Liver (tissue), 9 donors: ENCODE data around the gene CLIC1. TPM values are rescaled to one million over a fixed set of nuclear protein-coding genes. Genes with fewer than 3 reads are reported as not detected.

Source experiments
- DNase-seq: peaks from one replicate; pipeline ENCODE4 v3.0.0-alpha.2; 2017; ENCODE audit warnings: low spot score
- H3K27ac ChIP-seq, 2 donors: one replicate each; pipeline ENCODE4 v1.7.0; 2013; ENCODE audit warnings: inconsistent platforms in 2 of 2, low read length in 2 of 2, control low read depth in 1 of 2, low read depth in 1 of 2, mild to moderate bottlenecking in 1 of 2
- H3K27me3 ChIP-seq, 4 donors: one replicate each; pipeline versions ENCODE4 v1.6.1 to v1.7.0; 2013; ENCODE audit warnings: low read length in 3 of 4, inconsistent platforms in 1 of 4, mild to moderate bottlenecking in 1 of 4, moderate library complexity in 1 of 4; ENCODE audit not compliant: control insufficient read depth in 4 of 4, insufficient read depth in 4 of 4
- H3K36me3 ChIP-seq, 4 donors: one replicate each; pipeline versions ENCODE4 v1.6.1 to v1.7.0; 2013; ENCODE audit warnings: low read length in 3 of 4, mild to moderate bottlenecking in 3 of 4, low read depth in 1 of 4, moderate library complexity in 1 of 4; ENCODE audit not compliant: control insufficient read depth in 4 of 4, insufficient read depth in 3 of 4
- H3K4me1 ChIP-seq, 4 donors: one replicate each; pipeline versions ENCODE4 v1.6.1 to v1.7.0; 2013; ENCODE audit warnings: low read length in 3 of 4, mild to moderate bottlenecking in 3 of 4, moderate library complexity in 1 of 4; ENCODE audit not compliant: control insufficient read depth in 4 of 4, insufficient read depth in 4 of 4
- H3K4me3 ChIP-seq, 3 donors: one replicate each; pipeline versions ENCODE4 v1.6.1 to v1.7.0; 2013; ENCODE audit warnings: low read length in 3 of 3, control low read depth in 1 of 3, low read depth in 1 of 3, mild to moderate bottlenecking in 1 of 3
- H3K9ac ChIP-seq, 2 donors: one replicate each; pipeline ENCODE4 v1.7.0; 2013; ENCODE audit warnings: low read length in 2 of 2, mild to moderate bottlenecking in 2 of 2, moderate library complexity in 2 of 2, control low read depth in 1 of 2, low read depth in 1 of 2
- H3K9me3 ChIP-seq, 4 donors: one replicate each; pipeline versions ENCODE4 v1.6.1 to v1.7.0; 2013; ENCODE audit warnings: low read length in 3 of 4; ENCODE audit not compliant: control insufficient read depth in 4 of 4
- ATF3 ChIP-seq: IDR thresholded peaks from 2 replicates; pipeline ENCODE4 v1.6.1; 2016; ENCODE audit warnings: antibody characterized with exemption
- CTCF ChIP-seq: fragments of 150-350 bp; IDR thresholded peaks from 2 replicates; pipeline ENCODE4 v1.5.1; 2017; ENCODE audit warnings: improper control_type of control experiment, low read depth, low read length; ENCODE audit not compliant: missing input control
- EGR1 ChIP-seq, 2 donors: IDR thresholded peaks; 2 replicates each; pipeline ENCODE4 v1.6.1; 2016 to 2018; ENCODE audit warnings: antibody characterized with exemption in 2 of 2, low read depth in 2 of 2
- FOXA1 ChIP-seq: IDR thresholded peaks from 2 replicates; pipeline ENCODE4 v1.6.1; 2016; ENCODE audit warnings: antibody characterized with exemption
- FOXA2 ChIP-seq: IDR thresholded peaks from 2 replicates; pipeline ENCODE4 v1.6.1; 2016; ENCODE audit warnings: antibody characterized with exemption
- GABPA ChIP-seq, 2 donors: IDR thresholded peaks in 1 of 2; conservative IDR thresholded peaks in 1 of 2; 2 replicates each; pipeline ENCODE4 v1.6.1; 2016; ENCODE audit warnings: antibody characterized with exemption in 2 of 2, mild to moderate bottlenecking in 1 of 2, moderate library complexity in 1 of 2
- HNF4A ChIP-seq, 2 donors: conservative IDR thresholded peaks; 2 replicates each; pipeline ENCODE4 v1.6.1; 2016; ENCODE audit warnings: antibody characterized with exemption in 2 of 2, mild to moderate bottlenecking in 2 of 2
- JUND ChIP-seq, 2 donors: IDR thresholded peaks; 2 replicates each; pipeline ENCODE4 v1.6.1; 2016; ENCODE audit warnings: antibody characterized with exemption in 2 of 2
- MAX ChIP-seq: IDR thresholded peaks from 2 replicates; pipeline ENCODE4 v1.6.1; 2016; ENCODE audit warnings: antibody characterized with exemption
- NR2F2 ChIP-seq: IDR thresholded peaks from 2 replicates; pipeline ENCODE4 v1.6.1; 2016; ENCODE audit warnings: antibody characterized with exemption
- RAD21 ChIP-seq, 2 donors: IDR thresholded peaks; 2 replicates each; pipeline ENCODE4 v1.6.1; 2016; ENCODE audit warnings: antibody characterized with exemption in 2 of 2, mild to moderate bottlenecking in 2 of 2
- REST ChIP-seq: IDR thresholded peaks from 2 replicates; pipeline ENCODE4 v1.6.1; 2016; ENCODE audit warnings: antibody characterized with exemption, mild to moderate bottlenecking
- RXRA ChIP-seq, 2 donors: IDR thresholded peaks; 2 replicates each; pipeline ENCODE4 v1.6.1; 2017 to 2018; ENCODE audit warnings: antibody characterized with exemption in 2 of 2, mild to moderate bottlenecking in 1 of 2
- SP1 ChIP-seq: IDR thresholded peaks from 2 replicates; pipeline ENCODE4 v1.6.1; 2018; ENCODE audit warnings: antibody characterized with exemption, mild to moderate bottlenecking
- YY1 ChIP-seq: IDR thresholded peaks from 2 replicates; pipeline ENCODE4 v1.6.1; 2016; ENCODE audit warnings: antibody characterized with exemption, mild to moderate bottlenecking
- ZBTB33 ChIP-seq: IDR thresholded peaks from 2 replicates; pipeline ENCODE4 v1.6.1; 2016; ENCODE audit warnings: antibody characterized with exemption
- WGBS: extraction: QIAGEN DNeasy Blood & Tissue Kit; methylation state at CpG from one replicate; pipeline ENCODE4 v1.1.7; 2013; 5-methylcytosine and 5-hydroxymethylcytosine counted together
- polyA plus RNA-seq, 2 donors: library from polyadenylated mRNA; stranded (reverse) in 1 of 2; unstranded in 1 of 2; fragments of 200-250 nt in 1 of 2; fragments of >200 nt in 1 of 2; fragmentation: Nextera tagmentation in 1 of 2; extraction: Ambion mirVana in 1 of 2; gene quantifications; one replicate each; pipeline versions ENCODE4 v1.2.1 to v1.2.3, GENCODE V29; 2013 to 2015
- total RNA-seq, 2 donors: library from RNA; depleted of rRNA; stranded (reverse); fragments of >200 nt; gene quantifications; one replicate each; pipeline ENCODE4 v1.2.3, GENCODE V29; 2014
- donor health status: healthy.
- donor health status: healthy.
- donor health status: healthy.
- donor health status: healthy.
- donor health status: healthy.

Gene CLIC1
- total and polyA plus RNA-seq, 4 donors = 56.5 to 124 (median 64.5) TPM

GRCh38 chr6:31741815-31742214, 5.5 kb upstream of the CLIC1 start:
- no peak for DNase-seq
- Histone ChIP-seq H3K9me3 (no peaks in the 10 kb centered on the region), H3K4me3 (no peak overlapping the region), H3K36me3 (no peaks in the 10 kb centered on the region), H3K4me1 (peaks cover 17 to 35% (median 29%) of the 10 kb centered on the region in 4 donors), H3K27me3 (no peaks in the 10 kb centered on the region), H3K9ac (peak overlapping the region in 1 of 2 donors; percentile 34), H3K27ac (no peak overlapping the region)
- TF ChIP-seq REST = no peak
- TF ChIP-seq JUND (IDR thresholded peaks at IDR 0.05) = no peak
- TF ChIP-seq ATF3 = no peak
- no peak for TF ChIP-seq FOXA1
- TF ChIP-seq MAX = no peak
- no peak for TF ChIP-seq ZBTB33
- 87% methylated on average over 2 of the region's 2 CpGs for WGBS

- Histone ChIP-seq H3K4me1 (peaks cover 18 to 43% (median 37%) of the 10 kb centered on the region in 4 donors), H3K27me3 (no peaks in the 10 kb centered on the region), H3K36me3 (no peaks in the 10 kb centered on the region), H3K4me3 (peak overlapping the region; percentile 68 to 84 (median 69)), H3K9ac (peak overlapping the region; percentile 61 to 70), H3K27ac (peak overlapping the region; percentile 53 to 64), H3K9me3 (no peaks in the 10 kb centered on the region)
- DNase-seq = no peak
- 28% methylated on average over 29 of the region's 29 CpGs for WGBS
- TF ChIP-seq CTCF (no peak), EGR1 (IDR thresholded peaks at IDR 0.05; ENCODE audit: low read depth in 2 of 2) (no peak), GABPA (IDR thresholded peaks at IDR 0.05 in 1 of 2, conservative IDR thresholded peaks at IDR 0.05 in 1 of 2) (no peak), MAX (no peak), SP1 (no peak), ZBTB33 (no peak), NR2F2 (no peak), RXRA (IDR thresholded peaks at IDR 0.05) (no peak), ATF3 (no peak), YY1 (no peak), JUND (IDR thresholded peaks at IDR 0.05) (no peak), HNF4A (conservative IDR thresholded peaks at IDR 0.05) (no peak), RAD21 (IDR thresholded peaks at IDR 0.05) (no peak), FOXA2 (no peak), FOXA1 (no peak)
Measured at GRCh38 chr6:31740397-31741223, 4.3 kb upstream of the CLIC1 start.
